PFSK-1 (cell line): ENCODE data around the gene TPK1.

Source experiments
- REST ChIP-seq, 2 experiments: IDR thresholded peaks; 2 replicates each; pipeline versions ENCODE4 v1.6.1 to v1.8.0; 2011 to 2012; ENCODE audit warnings: low read depth in 2 of 2, low read length in 2 of 2, control low read depth in 1 of 2, inconsistent platforms in 1 of 2, mild to moderate bottlenecking in 1 of 2, moderate library complexity in 1 of 2; ENCODE audit not compliant: insufficient read depth in 1 of 2
- TAF1 ChIP-seq: IDR thresholded peaks from 2 replicates; pipeline ENCODE4 v1.6.1; 2012; ENCODE audit warnings: low read length, control low read depth, borderline replicate concordance; ENCODE audit not compliant: insufficient read depth

GRCh38 chr7:144786079-144786478 is 49.8 kb downstream of the TPK1 start:
- TF ChIP-seq REST (IDR thresholded peaks at IDR 0.05; ENCODE audit: insufficient read depth in 1 of 2, low read depth in 2 of 2, low read length in 2 of 2), result no peak
- no peak for TF ChIP-seq TAF1
